GM21447 (cell line): ENCODE measurements around the gene PPM1M.
A peak's percentile ranks its signal among the peaks of the same experiment; 100 is the strongest.

ENCODE experiments used
- ATAC-seq: cut with Tn5 transposase; IDR thresholded peaks from one replicate; pipeline ENCODE4 v1.9.1; 2021; ENCODE audit not compliant: unreplicated experiment

The PPM1M gene

GRCh38 chr3:52215351-52215750 is 30.2 kb upstream of the PPM1M start:
- no peak for ATAC-seq

GRCh38 chr3:52216585-52217408 is 28.8 kb upstream of the PPM1M start:
- no peak for ATAC-seq

- no peak for ATAC-seq
These were observed 28.2 kb upstream of the PPM1M start for GRCh38 chr3:52217409-52217805.

- no peak for ATAC-seq
These were observed 27.5 kb upstream of the PPM1M start for GRCh38 chr3:52218026-52218425.

GRCh38 chr3:52218454-52218853 is 27.1 kb upstream of the PPM1M start:
- no peak for ATAC-seq

- no peak for ATAC-seq
These were observed 26.5 kb upstream of the PPM1M start for GRCh38 chr3:52218937-52219650.

- ATAC-seq: no peak
These were observed 25.1 kb upstream of the PPM1M start for GRCh38 chr3:52220380-52221026.

GRCh38 chr3:52221141-52221562 is 24.4 kb upstream of the PPM1M start:
- ATAC-seq: no peak

GRCh38 chr3:52221563-52222318 is 23.8 kb upstream of the PPM1M start:
- no peak for ATAC-seq

GRCh38 chr3:52222319-52223221 is 23.0 kb upstream of the PPM1M start:
- ATAC-seq: no peak

GRCh38 chr3:52223449-52224408 is 21.8 kb upstream of the PPM1M start:
- ATAC-seq: no peak

GRCh38 chr3:52225452-52226228 is 19.9 kb upstream of the PPM1M start, which contains the start of gene TLR9:
TSS of gene TLR9 (minus strand) at chr3:52225645. CDS start at chr3:52225529, 116 bp downstream.
- ATAC-seq: peak; percentile 86

- ATAC-seq: no peak
These were observed 19.2 kb upstream of the PPM1M start for GRCh38 chr3:52226229-52226817.

- ATAC-seq: no peak
These were observed 18.4 kb upstream of the PPM1M start for GRCh38 chr3:52227117-52227516.

GRCh38 chr3:52227766-52228165 is 17.8 kb upstream of the PPM1M start:
- no peak for ATAC-seq

GRCh38 chr3:52228266-52228665 is 17.3 kb upstream of the PPM1M start:
- no peak for ATAC-seq

GRCh38 chr3:52228751-52229291 is 16.7 kb upstream of the PPM1M start:
- no peak for ATAC-seq
